Heart right ventricle (tissue), 16 donors: ENCODE measurements around the gene GORASP2. TPM values are rescaled to one million over a fixed set of nuclear protein-coding genes. Genes with fewer than 3 reads are reported as not detected.

ENCODE experiments used
- ATAC-seq, 8 donors: fragments of 200-7000 bp; cut with Tn5 transposase; one replicate each; pipeline ENCODE4 v1.9.1; 2020; ENCODE audit warnings: mild to moderate bottlenecking in 8 of 8, moderate library complexity in 8 of 8, moderate number of reproducible peaks in 1 of 8
- DNase-seq, 2 donors: peaks; one replicate each; pipeline ENCODE4 v3.0.0-alpha.2; 2020
- H3K27ac ChIP-seq, 10 donors: fragments of 200-600 bp; sonication (generic) in 2 of 10; one replicate each; pipeline versions ENCODE4 v1.5.0 to v1.8.0; 2020 to 2022; ENCODE audit warnings: mild to moderate bottlenecking in 3 of 10
- H3K27me3 ChIP-seq, 7 donors: fragments of 200-600 bp; one replicate each; pipeline ENCODE4 v1.8.0; 2021 to 2022; ENCODE audit warnings: mild to moderate bottlenecking in 2 of 7
- H3K36me3 ChIP-seq, 9 donors: fragments of 200-600 bp; sonication (generic) in 1 of 9; one replicate each; pipeline versions ENCODE4 v1.5.0 to v1.8.0; 2020 to 2022; ENCODE audit warnings: mild to moderate bottlenecking in 2 of 9
- H3K4me1 ChIP-seq, 9 donors: fragments of 200-600 bp; sonication (generic) in 1 of 9; one replicate each; pipeline versions ENCODE4 v1.5.0 to v1.8.0; 2020 to 2022; ENCODE audit warnings: mild to moderate bottlenecking in 4 of 9
- H3K4me3 ChIP-seq, 10 donors: fragments of 200-600 bp; sonication (generic) in 2 of 10; one replicate each; pipeline versions ENCODE4 v1.5.0 to v1.8.0; 2020 to 2022; ENCODE audit warnings: mild to moderate bottlenecking in 7 of 10, moderate library complexity in 2 of 10
- H3K9me3 ChIP-seq, 11 donors: fragments of 200-600 bp in 10 of 11; sonication (generic) in 2 of 11; one replicate each; pipeline versions ENCODE4 v1.5.0 to v1.8.0; 2013 to 2022; ENCODE audit warnings: mild to moderate bottlenecking in 2 of 11, control low read depth in 1 of 11, moderate library complexity in 1 of 11
- CTCF ChIP-seq, 9 donors: fragments of 200-600 bp; sonication (generic) in 2 of 9; IDR thresholded peaks; one replicate each; pipeline versions ENCODE4 v1.5.0 to v1.8.0; 2021 to 2022; ENCODE audit warnings: antibody characterized with exemption in 9 of 9, mild to moderate bottlenecking in 5 of 9, moderate library complexity in 1 of 9
- WGBS, 2 donors: extraction: QIAGEN DNeasy Blood & Tissue Kit; methylation state at CpG; one replicate each; pipeline ENCODE4 v1.1.7; 2013; ENCODE audit warnings: inconsistent platforms in 1 of 2; 5-methylcytosine and 5-hydroxymethylcytosine counted together
- intact Hi-C, 10 donors: fragments of 100-400 bp; cut with DNase I; formaldehyde crosslinking; loops; one replicate each; pipeline versions ENCODE4 v1.11.1 to v1.14.2; 2022
- polyA plus RNA-seq, 2 donors: library from polyadenylated mRNA; stranded (reverse); fragments of 200-250 nt; gene quantifications; one replicate each; pipeline ENCODE4 v1.2.3, GENCODE V29; 2013
- total RNA-seq, 10 donors: library from RNA; stranded (reverse); fragmentation: NEBNext Ultra II Directional in 3 of 10; extraction: Animal tissue kit (Norgen Biotek cat#: 25700) in 3 of 10; gene quantifications; one replicate each; pipeline versions ENCODE4 v1.2.1 to v1.2.4, GENCODE V29; 2021 to 2023
- donor health status: Arrhythmogenic right ventricular cardiomyopathy.
- donor health status: ischemic (EF 13 %, LVEDD 7.1; RV severe dilation, severe dysfunction).
- donor health status: healthy with polysubstance abuse.
- donor health status: DM: no; HTN: yes; CAD: no.
- donor health status: DM: no; HTN: no; CAD: no.
- donor health status: ischemic (EF 25% LVEDD 6.9; RV normal size, moderate dysfunction).
- donor health status: ischemic (EF 25% LVEDD 5.7; RV mildly dilated, moderate dysfunction).
- donor health status: healthy.
- donor health status: DM: yes; HTN: yes; CAD: no.
- donor health status: Ischemic cardiomyopathy.
- donor health status: ischemic (EF 35%, LVEDD 5.7; RV mildly dilated, moderate dysfunction).
- donor health status: nonischemic (EF 11% LVEDD 7.7; RV severe dilation, severe dysfunction).
- donor health status: DM: yes; HTN: yes; CAD: no.
- donor health status: PGD.
- donor health status: ischemic (EF 29% LVEDD 5.4; RV normal size, mild dysfunction).
- donor health status: nonischemic (EF 23%, LVEDD 6.1; RV moderate dilation, normal function).

The GORASP2 gene
- total and polyA plus RNA-seq, 12 donors, result 15.4 to 74.1 (median 61.5) TPM

DNA sequence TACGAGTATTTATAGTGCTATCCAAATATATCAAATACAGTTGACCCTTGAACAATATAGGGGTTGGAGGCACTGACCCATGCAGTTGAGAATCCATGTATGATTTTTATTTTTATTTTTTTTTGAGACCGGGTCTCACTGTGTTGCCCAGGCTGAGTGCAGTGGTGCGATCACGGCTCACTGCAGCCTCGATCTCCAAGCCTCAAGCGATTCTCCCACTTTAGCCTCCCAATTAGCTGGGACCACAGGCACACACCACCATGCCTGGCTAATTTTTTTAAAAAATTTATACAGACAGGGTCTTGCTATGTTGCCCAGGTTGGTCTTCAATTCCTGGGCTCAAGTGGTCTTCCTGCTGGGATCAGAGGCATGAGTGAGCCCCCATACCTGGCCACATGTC lies 70.6 kb downstream of the GORASP2 start:
- Histone ChIP-seq H3K4me3 (no peak overlapping the region), H3K27ac (no peak overlapping the region), H3K36me3 (peaks cover 0 to 86% (median 4%) of the 10 kb centered on the region in 9 donors), H3K4me1 (no peaks in the 10 kb centered on the region), H3K9me3 (no peaks in the 10 kb centered on the region), H3K27me3 (no peaks in the 10 kb centered on the region)
- ATAC-seq, result no peak
- intact Hi-C loops, result no loop called here
- no peak for DNase-seq
- no peak for TF ChIP-seq CTCF (IDR thresholded peaks at IDR 0.05)
- 91 to 100% methylated on average over 6 of the region's 6 CpGs for WGBS, 2 donors

- intact Hi-C loops, result no loop called here
- H3K9me3 ChIP-seq, result no peaks in the 10 kb centered on the region
- no peaks in the 10 kb centered on the region for H3K27me3 ChIP-seq
- no peak overlapping the region for H3K27ac ChIP-seq
- 86 to 90% methylated on average over 2 of the region's 2 CpGs for WGBS, 2 donors
- H3K4me3 ChIP-seq, result no peak overlapping the region
- no peak for ATAC-seq
- TF ChIP-seq CTCF (IDR thresholded peaks at IDR 0.05), result no peak
- H3K36me3 ChIP-seq, result peaks cover 0 to 94% (median 18%) of the 10 kb centered on the region in 9 donors
- no peak for DNase-seq
- H3K4me1 ChIP-seq, result no peaks in the 10 kb centered on the region
These were observed 75.3 kb downstream of the GORASP2 start for GRCh38 chr2:171004363-171004762.

GRCh38 chr2:171004833-171005232 lies 75.8 kb downstream of the GORASP2 start:
- ATAC-seq, result no peak
- no peaks in the 10 kb centered on the region for H3K9me3 ChIP-seq
- H3K36me3 ChIP-seq, result peaks cover 0 to 94% (median 18%) of the 10 kb centered on the region in 9 donors
- no peak overlapping the region for H3K4me3 ChIP-seq
- TF ChIP-seq CTCF (IDR thresholded peaks at IDR 0.05), result no peak
- no peak for DNase-seq
- H3K4me1 ChIP-seq, result no peaks in the 10 kb centered on the region
- 90 to 95% methylated on average over 2 of the region's 2 CpGs for WGBS, 2 donors
- H3K27me3 ChIP-seq, result no peaks in the 10 kb centered on the region
- no peak overlapping the region for H3K27ac ChIP-seq
- intact Hi-C loops, result no loop called here

- Histone ChIP-seq H3K27me3 (no peaks in the 10 kb centered on the region), H3K4me3 (no peak overlapping the region), H3K27ac (no peak overlapping the region), H3K9me3 (no peaks in the 10 kb centered on the region), H3K36me3 (peaks cover 0 to 99% (median 24%) of the 10 kb centered on the region in 9 donors), H3K4me1 (no peaks in the 10 kb centered on the region)
- ATAC-seq (no peak), DNase-seq (no peak)
- no peak for TF ChIP-seq CTCF (IDR thresholded peaks at IDR 0.05)
- WGBS, 2 donors, result 55 to 68% methylated on average over 2 of the region's 2 CpGs
- intact Hi-C loops, result no loop called here
These were observed 79.6 kb downstream of the GORASP2 start for GRCh38 chr2:171008550-171009205.
